AG10803 (cell line): ENCODE results near the gene PPM1H.

Experiments
- DNase-seq: peaks from one replicate; pipeline ENCODE4 v3.0.0; 2010; ENCODE audit warnings: low read depth
- H3K4me3 ChIP-seq: 2 replicates; pipeline ENCODE4 v1.5.1; 2011; ENCODE audit warnings: mild to moderate bottlenecking, low read length, control low read depth
- TF ChIP-seq, protein P1 (sequence below): conservative IDR thresholded peaks from 2 replicates; pipeline ENCODE4 v1.5.1; 2011; ENCODE audit warnings: mild to moderate bottlenecking, low read length, control low read depth, inconsistent platforms

The PPM1H gene

DNA sequence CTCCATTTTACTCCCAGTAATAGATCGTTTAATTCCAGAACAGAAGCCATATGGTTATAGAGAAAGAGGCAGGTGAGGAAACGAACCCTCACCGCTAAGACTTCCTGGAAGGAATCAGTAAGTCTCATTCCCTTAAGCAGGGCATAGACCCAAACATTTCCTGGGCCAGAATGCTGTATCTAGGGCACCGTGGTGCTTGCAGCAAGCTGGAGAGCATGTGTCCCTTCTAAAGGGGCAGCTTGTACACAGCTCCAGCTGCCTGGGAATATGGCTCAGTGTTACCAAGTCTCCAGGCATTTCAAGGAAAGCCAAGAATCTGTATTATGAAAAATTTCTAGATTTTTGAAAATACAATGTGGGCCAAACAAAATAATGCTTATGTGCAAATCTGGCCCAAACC lies 73.4 kb downstream of the PPM1H start:
- TF ChIP-seq, protein P1, sequence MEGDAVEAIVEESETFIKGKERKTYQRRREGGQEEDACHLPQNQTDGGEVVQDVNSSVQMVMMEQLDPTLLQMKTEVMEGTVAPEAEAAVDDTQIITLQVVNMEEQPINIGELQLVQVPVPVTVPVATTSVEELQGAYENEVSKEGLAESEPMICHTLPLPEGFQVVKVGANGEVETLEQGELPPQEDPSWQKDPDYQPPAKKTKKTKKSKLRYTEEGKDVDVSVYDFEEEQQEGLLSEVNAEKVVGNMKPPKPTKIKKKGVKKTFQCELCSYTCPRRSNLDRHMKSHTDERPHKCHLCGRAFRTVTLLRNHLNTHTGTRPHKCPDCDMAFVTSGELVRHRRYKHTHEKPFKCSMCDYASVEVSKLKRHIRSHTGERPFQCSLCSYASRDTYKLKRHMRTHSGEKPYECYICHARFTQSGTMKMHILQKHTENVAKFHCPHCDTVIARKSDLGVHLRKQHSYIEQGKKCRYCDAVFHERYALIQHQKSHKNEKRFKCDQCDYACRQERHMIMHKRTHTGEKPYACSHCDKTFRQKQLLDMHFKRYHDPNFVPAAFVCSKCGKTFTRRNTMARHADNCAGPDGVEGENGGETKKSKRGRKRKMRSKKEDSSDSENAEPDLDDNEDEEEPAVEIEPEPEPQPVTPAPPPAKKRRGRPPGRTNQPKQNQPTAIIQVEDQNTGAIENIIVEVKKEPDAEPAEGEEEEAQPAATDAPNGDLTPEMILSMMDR, result no peak
- H3K4me3 ChIP-seq, result no peak overlapping the region
- peak; percentile 35 for DNase-seq

DNA sequence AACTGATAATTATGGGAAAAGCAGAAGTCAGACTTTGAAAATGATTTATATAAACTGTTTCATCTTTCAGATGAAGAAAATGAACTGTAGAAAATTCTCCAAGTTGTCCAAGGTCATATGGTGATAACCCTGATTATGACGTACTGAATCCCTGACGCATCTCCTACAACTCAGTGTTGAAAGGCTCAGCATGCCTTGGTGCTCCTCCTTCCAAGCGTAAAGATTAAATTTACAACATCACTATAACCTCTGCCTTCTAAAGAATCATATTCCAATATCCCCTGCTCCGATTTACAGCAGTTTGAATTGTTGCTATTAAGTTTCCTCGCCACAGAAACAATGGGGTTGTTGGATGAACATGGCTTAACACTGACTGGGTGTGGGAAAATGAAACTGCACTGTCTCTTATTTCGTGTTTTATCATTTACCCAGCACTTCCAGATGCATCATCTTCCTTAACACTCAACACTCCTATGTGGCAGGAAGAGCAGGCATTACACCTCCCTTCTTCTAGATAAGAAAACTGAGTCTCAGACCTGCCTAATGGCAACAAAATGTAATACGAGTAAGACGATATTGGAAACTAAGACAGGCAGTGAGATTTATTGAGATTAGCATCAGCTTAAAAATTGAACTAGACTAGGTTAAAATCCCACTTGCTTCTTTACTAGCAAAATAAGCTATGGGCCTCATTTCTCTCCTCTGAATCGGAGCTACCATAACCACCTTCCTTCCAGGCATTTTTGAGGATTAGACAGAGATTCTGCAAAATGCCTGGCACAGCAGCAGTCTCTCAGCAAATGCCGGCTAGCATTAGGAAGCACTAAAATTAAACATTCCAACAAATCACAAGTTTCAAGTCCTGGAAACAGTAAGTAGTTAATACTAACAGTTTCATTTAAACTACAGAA lies 74.2 kb downstream of the PPM1H start:
- no peak overlapping the region for H3K4me3 ChIP-seq
- DNase-seq, result no peak
- TF ChIP-seq, protein P1, result no peak

DNA sequence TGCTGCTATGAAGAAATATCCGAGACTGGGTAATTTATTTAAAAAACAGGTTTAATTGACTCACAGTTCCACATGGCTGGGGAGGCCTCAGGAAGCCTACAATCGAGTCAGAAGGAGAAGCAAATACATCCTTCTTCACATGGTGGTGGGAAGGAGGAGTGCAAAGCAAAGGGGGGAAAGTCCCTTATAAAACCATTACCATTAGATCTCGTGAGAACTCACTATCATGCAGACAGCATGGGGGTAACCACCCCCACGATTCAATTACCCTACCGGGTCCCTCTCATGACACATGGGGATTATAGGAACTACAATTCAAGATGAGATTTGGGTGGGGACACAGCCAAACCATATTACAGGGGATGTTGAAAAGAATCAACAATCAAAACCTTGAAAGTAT lies 74.9 kb downstream of the PPM1H start:
- TF ChIP-seq, protein P1, result no peak
- no peak overlapping the region for H3K4me3 ChIP-seq
- DNase-seq, result no peak

DNA sequence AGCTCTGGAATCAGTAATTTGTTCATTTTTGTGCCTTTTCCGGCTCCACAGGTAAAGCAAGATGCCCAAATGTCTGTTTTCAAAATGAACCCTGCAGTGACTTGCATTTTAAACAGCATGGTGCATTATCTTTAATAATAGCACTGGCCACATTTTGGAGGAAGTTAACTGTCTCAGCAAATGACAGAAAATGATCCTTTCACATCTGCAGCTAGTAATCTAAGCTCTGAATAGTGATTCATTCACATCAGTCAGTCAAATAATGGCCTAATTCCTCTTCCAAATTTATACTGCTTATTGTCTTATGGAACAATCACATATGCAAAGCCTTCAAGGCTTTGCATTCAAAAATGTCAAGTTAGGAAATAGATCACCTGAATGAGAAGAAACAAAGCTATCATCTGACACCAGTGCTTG lies 75.6 kb downstream of the PPM1H start:
- no peak for DNase-seq
- H3K4me3 ChIP-seq, result no peak overlapping the region

DNA sequence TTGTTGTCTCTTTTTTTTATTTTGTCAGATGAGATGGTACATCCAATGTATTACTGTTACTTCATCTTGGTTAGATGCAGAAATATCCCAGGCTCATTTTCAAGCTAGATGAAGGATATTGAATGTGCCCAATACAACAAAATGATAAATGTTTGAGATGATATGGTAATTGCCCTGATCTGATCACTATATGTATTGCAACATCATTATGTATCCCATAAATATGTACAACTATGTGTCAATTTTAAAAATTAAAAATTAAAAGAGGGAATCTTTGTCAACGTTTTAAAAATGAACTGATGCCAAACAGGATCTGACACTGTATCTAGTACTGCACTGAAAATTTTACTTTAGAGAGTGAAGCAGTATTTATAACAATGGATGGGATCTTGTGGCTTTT lies 78.5 kb downstream of the PPM1H start:
- TF ChIP-seq, protein P1, result no peak
- no peak for DNase-seq
- H3K4me3 ChIP-seq, result no peak overlapping the region

More for the DNA sequence above, 75.6 kb downstream of the PPM1H start:
- TF ChIP-seq, protein P1, result no peak

DNA sequence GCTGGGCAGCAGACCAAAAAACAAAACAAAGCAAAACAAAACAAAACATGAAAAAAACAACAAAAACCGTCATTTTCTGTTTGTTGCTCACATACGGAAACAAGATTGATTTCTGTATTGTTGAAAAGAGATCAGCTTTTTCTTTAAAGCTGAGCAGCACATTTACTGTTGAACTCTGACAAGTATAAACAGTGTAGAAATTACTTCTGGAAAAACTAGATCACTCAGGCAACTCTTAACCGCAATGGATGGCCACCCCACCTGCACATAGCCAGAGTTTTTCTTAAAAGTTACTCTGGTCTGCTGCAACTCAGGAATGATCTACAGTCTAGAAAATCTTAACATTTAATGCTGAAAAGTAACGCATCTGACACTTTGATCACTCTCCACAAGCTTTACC lies 80.9 kb downstream of the PPM1H start:
- no peak for DNase-seq
- TF ChIP-seq, protein P1, result no peak
- H3K4me3 ChIP-seq, result no peak overlapping the region

DNA sequence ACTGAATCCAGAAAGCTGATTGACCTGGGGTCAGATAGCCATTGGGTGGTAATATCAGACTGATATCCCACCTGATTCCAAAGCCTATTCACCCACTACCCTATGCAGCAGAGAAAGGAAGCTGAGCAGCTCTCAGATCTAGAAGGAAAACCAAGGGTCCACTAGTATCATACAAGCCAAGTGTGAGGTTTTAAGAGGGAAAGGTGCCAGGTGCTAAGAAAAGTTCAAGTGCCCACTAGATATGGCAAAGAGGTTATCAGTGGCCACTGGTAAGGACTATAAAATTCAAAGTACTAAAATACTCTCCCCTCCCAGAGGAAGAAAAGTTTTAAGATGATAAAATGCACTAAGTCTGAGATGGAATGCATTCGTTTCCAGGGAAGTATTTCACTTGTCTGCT lies 85.6 kb downstream of the PPM1H start:
- TF ChIP-seq, protein P1, result no peak
- DNase-seq, result no peak
- H3K4me3 ChIP-seq, result no peak overlapping the region
